GM12891 (cell line): ENCODE data around the gene PRSS38.
A peak's percentile ranks its signal among the peaks of the same experiment; 100 is the strongest.

ENCODE experiments used
- DNase-seq: peaks from one replicate; pipeline ENCODE4 v3.0.0; 2011; ENCODE audit warnings: low spot score; ENCODE audit not compliant: insufficient read length
- FAIRE-seq: peaks from 2 replicates; lab custom pipeline; 2011; peaks lifted over from hg19 to GRCh38; lab: Jason Lieb, UNC
- PAX5 ChIP-seq: IDR thresholded peaks from 2 replicates; pipeline ENCODE4 v1.6.1; 2011; ENCODE audit warnings: low read length, moderate library complexity, mild to moderate bottlenecking; ENCODE audit not compliant: insufficient read depth, severe bottlenecking
- POLR2A ChIP-seq: IDR thresholded peaks from 2 replicates; pipeline ENCODE4 v1.6.1; 2011; ENCODE audit warnings: low read depth, low read length, control low read depth
- POLR2AphosphoS5 ChIP-seq: IDR thresholded peaks from 2 replicates; pipeline ENCODE4 v1.6.1; 2011; ENCODE audit warnings: low read depth, low read length, control low read depth
- POU2F2 ChIP-seq: IDR thresholded peaks from 2 replicates; pipeline ENCODE4 v1.6.1; 2011; ENCODE audit warnings: low read depth, mild to moderate bottlenecking, control low read depth, low read length, moderate library complexity
- SPI1 ChIP-seq: IDR thresholded peaks from 2 replicates; pipeline ENCODE4 v1.6.1; 2011; ENCODE audit warnings: low read depth, low read length, control low read depth
- TAF1 ChIP-seq: IDR thresholded peaks from 2 replicates; pipeline ENCODE4 v1.6.1; 2011; ENCODE audit warnings: low read depth, low read length, control low read depth

The PRSS38 gene

DNA sequence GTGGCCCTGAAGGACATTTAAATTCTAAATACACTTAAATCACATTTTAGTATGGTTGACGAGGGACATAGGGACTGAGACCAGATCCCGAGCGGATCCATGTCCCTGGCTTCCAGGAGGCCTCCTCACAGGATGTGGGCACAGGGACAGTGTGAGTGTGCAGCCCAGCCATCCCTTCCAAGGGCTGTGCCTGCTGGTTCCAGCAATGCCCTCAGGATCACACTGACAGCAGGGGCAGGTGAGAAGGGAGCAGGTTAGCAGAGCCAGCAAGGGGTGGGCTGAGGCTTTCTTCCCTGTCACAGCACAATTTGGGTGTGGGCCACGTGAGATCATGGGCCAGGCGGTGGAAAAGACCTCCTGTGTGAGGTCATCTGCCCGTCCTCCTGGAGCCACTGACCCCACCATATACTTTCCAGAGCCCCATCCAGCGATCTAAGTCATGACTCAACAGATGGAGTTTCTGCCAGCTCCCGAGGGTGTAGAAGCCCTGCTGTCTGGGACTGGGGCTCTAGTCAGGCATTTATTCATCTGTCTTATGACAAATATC lies 37.0 kb upstream of the PRSS38 start:
- TF ChIP-seq POLR2A (no peak), POU2F2 (no peak), PAX5 (no peak), TAF1 (no peak), POLR2AphosphoS5 (no peak), SPI1 (no peak)
- DNase-seq = no peak
- no peak for FAIRE-seq

- TF ChIP-seq POLR2AphosphoS5 (no peak), SPI1 (no peak), PAX5 (no peak), POLR2A (no peak), POU2F2 (no peak), TAF1 (no peak)
- no peak for DNase-seq
- no peak for FAIRE-seq
Observed at GRCh38 chr1:227779021-227779441, 36.4 kb upstream of the PRSS38 start.

DNA sequence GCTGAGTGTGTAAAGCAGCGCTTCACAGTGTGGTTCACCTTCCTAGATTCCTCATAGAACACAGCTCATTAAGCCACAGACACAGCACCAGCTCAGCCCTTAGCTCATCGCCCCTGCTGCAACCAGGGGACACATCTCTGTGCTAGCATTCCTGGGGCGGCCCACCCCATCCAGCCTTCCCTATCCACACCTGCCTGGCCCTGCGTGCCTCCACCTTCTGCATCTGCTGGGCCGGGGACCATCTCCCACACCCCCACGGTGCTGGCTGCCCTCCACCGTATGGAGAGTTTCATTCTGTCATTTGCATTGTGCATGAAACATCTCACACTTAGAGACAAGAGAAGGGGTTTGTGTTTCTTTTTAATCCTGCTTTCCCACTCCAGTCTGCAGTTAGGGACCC lies 35.8 kb upstream of the PRSS38 start:
- FAIRE-seq = no peak
- no peak for DNase-seq
- TF ChIP-seq POU2F2 (no peak), SPI1 (no peak), POLR2A (no peak)

GRCh38 chr1:227780101-227781044 lies 35.1 kb upstream of the PRSS38 start:
- FAIRE-seq = no peak
- no peak for DNase-seq
- TF ChIP-seq SPI1 (no peak), TAF1 (no peak), POLR2AphosphoS5 (no peak), POLR2A (no peak), PAX5 (no peak), POU2F2 (no peak)

DNA sequence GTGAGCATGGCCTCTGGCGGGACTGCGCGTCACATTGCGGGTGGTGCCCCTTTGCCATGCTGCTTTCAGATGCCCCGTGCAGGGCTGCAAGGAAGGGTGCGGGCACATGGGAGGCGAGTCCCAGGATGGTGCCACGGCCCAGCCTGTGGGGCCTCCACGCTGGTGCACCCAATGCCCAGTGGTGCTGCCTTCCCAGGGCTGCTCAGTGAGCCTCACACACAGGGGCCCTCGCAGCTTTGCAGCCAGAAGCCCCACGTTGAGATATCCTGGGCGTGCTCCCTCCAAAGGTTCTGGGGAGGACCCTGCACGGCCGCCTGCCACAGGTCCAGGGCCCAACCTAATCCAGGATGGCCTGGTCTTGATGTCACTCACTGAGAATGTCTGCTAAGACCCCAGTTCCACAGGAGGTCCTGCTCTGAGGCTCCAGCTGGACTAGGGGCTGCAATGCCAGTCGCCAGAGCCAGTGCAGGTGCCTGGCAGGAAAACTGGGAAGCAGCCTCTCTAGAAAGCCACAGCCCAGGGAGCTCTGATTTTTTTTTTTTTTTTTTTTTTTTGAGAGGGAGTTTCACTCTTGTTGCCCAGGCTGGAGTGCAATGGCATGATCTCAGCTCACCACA lies 34.1 kb upstream of the PRSS38 start:
- FAIRE-seq (no peak), DNase-seq (no peak)
- no peak for TF ChIP-seq POU2F2
- TF ChIP-seq TAF1 = no peak

DNA sequence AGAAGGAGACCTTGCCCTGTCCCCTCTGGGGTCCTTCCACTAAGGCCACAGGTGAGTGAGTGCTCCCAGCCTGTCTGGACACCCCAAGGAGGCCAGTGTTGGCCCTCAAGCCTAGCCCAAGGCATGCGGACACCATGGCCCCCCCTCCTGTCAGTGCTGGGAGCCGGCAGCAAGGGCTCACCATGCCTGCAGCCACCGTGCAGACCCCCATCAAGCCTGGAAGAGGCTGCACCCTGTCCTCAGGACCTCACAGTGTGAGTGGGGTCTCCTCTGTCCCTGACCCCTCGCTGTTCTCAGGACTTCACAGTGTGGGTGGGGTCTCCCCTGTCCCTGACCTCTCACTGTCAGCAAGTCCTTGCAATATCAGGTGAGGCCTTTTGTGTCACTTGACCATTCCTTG lies 33.2 kb upstream of the PRSS38 start:
- FAIRE-seq = no peak
- DNase-seq = no peak
- TF ChIP-seq POLR2AphosphoS5 = no peak
- TF ChIP-seq PAX5 = no peak
- TF ChIP-seq POU2F2 = no peak
- no peak for TF ChIP-seq SPI1
- TF ChIP-seq POLR2A = no peak
- TF ChIP-seq TAF1 = no peak

GRCh38 chr1:227785094-227785804 lies 30.2 kb upstream of the PRSS38 start:
- no peak for TF ChIP-seq TAF1
- no peak for TF ChIP-seq PAX5
- no peak for TF ChIP-seq POU2F2
- no peak for TF ChIP-seq SPI1
- no peak for TF ChIP-seq POLR2A
- no peak for TF ChIP-seq POLR2AphosphoS5
- no peak for FAIRE-seq
- no peak for DNase-seq

GRCh38 chr1:227785805-227786671 lies 29.4 kb upstream of the PRSS38 start:
- DNase-seq (peak; percentile 2), FAIRE-seq (no peak)

More at GRCh38 chr1:227785805-227786671, 29.4 kb upstream of the PRSS38 start:
- no peak for TF ChIP-seq POLR2A
- no peak for TF ChIP-seq POLR2AphosphoS5
- TF ChIP-seq SPI1 = no peak
